Osteocyte (in vitro differentiated cells): ENCODE data around the gene ATP1A3. TPM values are rescaled to one million over a fixed set of nuclear protein-coding genes. Genes with fewer than 3 reads are reported as not detected.

Experiments
- DNase-seq: peaks from one replicate; pipeline ENCODE4 v3.0.0; 2021; ENCODE audit warnings: mixed read lengths; ENCODE audit not compliant: unreplicated experiment; ENCODE audit errors: extremely low spot score
- H3K27ac Mint-ChIP-seq: one replicate; pipeline ENCODE4 v1.8.0; 2021; ENCODE audit warnings: mild to moderate bottlenecking, mixed read lengths; ENCODE audit not compliant: unreplicated experiment
- H3K27me3 Mint-ChIP-seq: one replicate; pipeline ENCODE4 v1.8.0; 2021; ENCODE audit warnings: mixed read lengths; ENCODE audit not compliant: unreplicated experiment
- H3K36me3 Mint-ChIP-seq: one replicate; pipeline ENCODE4 v1.8.0; 2021; ENCODE audit warnings: mixed read lengths; ENCODE audit not compliant: unreplicated experiment
- H3K4me1 Mint-ChIP-seq: one replicate; pipeline ENCODE4 v1.8.0; 2021; ENCODE audit warnings: mixed read lengths; ENCODE audit not compliant: unreplicated experiment
- H3K4me3 Mint-ChIP-seq: one replicate; pipeline ENCODE4 v1.8.0; 2021; ENCODE audit warnings: mild to moderate bottlenecking, moderate library complexity, mixed read lengths; ENCODE audit not compliant: unreplicated experiment
- H3K9me3 Mint-ChIP-seq: one replicate; pipeline ENCODE4 v1.8.0; 2021; ENCODE audit warnings: mixed read lengths; ENCODE audit not compliant: unreplicated experiment
- total RNA-seq: library from RNA; stranded (reverse); gene quantifications from 2 replicates; pipeline ENCODE4 v1.2.1, GENCODE V29; 2021
- TF ChIP-seq, protein P1 (sequence below): fragments of 200-600 bp; sonication (generic); IDR thresholded peaks from 2 replicates; pipeline ENCODE4 v1.5.0; 2021; ENCODE audit warnings: antibody characterized with exemption, mild to moderate bottlenecking, moderate library complexity

ATP1A3 gene
- total RNA-seq, 1 donor from 2014 or later = not detected

DNA sequence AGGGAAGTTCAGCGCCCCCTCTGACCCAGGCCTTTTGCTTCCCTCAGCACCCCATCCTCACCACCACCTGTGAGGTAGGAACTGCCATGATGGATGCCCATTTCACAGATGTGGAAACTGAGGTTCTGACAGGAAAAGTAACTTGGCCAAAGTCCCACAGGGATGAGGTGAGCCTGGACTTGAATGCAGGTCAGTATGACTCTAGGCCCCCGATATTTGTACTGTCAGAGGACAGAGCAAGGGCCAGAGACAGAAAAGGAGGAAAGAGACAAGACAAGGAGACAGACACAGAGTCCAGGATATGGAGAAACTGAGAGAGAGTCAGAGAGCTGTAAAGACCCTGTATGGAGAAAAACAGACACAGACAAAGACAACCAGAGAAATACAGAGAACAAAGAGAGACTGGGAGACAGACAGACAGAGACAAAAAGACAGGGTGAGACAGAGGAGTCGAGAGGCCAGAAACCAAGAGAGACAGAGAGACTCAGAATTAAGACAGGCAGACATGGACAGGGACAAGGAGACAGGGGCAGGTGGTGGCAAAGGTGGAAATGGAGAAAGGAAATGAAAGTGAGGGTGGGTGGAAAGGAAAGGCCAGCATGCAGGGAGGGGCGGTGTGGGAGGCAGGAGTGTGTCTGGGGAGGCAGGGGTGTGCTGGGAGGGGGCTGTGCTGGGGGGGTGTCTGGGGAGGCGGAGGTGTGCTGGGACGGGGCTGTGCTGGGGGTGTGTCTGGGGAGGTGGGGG lies 70.8 kb downstream of the ATP1A3 start:
- peaks cover 2% of the 10 kb centered on the region for H3K4me1 Mint-ChIP-seq
- H3K36me3 Mint-ChIP-seq = no peaks in the 10 kb centered on the region
- no peaks in the 10 kb centered on the region for H3K9me3 Mint-ChIP-seq
- no peak overlapping the region for H3K27ac Mint-ChIP-seq
- DNase-seq = no peak
- TF ChIP-seq, protein P1, sequence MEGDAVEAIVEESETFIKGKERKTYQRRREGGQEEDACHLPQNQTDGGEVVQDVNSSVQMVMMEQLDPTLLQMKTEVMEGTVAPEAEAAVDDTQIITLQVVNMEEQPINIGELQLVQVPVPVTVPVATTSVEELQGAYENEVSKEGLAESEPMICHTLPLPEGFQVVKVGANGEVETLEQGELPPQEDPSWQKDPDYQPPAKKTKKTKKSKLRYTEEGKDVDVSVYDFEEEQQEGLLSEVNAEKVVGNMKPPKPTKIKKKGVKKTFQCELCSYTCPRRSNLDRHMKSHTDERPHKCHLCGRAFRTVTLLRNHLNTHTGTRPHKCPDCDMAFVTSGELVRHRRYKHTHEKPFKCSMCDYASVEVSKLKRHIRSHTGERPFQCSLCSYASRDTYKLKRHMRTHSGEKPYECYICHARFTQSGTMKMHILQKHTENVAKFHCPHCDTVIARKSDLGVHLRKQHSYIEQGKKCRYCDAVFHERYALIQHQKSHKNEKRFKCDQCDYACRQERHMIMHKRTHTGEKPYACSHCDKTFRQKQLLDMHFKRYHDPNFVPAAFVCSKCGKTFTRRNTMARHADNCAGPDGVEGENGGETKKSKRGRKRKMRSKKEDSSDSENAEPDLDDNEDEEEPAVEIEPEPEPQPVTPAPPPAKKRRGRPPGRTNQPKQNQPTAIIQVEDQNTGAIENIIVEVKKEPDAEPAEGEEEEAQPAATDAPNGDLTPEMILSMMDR = no peak
- peaks cover 14% of the 10 kb centered on the region for H3K27me3 Mint-ChIP-seq
- no peak overlapping the region for H3K4me3 Mint-ChIP-seq

GRCh38 chr19:41922585-41922984 lies 71.4 kb downstream of the ATP1A3 start:
- H3K36me3 Mint-ChIP-seq = no peaks in the 10 kb centered on the region

DNA sequence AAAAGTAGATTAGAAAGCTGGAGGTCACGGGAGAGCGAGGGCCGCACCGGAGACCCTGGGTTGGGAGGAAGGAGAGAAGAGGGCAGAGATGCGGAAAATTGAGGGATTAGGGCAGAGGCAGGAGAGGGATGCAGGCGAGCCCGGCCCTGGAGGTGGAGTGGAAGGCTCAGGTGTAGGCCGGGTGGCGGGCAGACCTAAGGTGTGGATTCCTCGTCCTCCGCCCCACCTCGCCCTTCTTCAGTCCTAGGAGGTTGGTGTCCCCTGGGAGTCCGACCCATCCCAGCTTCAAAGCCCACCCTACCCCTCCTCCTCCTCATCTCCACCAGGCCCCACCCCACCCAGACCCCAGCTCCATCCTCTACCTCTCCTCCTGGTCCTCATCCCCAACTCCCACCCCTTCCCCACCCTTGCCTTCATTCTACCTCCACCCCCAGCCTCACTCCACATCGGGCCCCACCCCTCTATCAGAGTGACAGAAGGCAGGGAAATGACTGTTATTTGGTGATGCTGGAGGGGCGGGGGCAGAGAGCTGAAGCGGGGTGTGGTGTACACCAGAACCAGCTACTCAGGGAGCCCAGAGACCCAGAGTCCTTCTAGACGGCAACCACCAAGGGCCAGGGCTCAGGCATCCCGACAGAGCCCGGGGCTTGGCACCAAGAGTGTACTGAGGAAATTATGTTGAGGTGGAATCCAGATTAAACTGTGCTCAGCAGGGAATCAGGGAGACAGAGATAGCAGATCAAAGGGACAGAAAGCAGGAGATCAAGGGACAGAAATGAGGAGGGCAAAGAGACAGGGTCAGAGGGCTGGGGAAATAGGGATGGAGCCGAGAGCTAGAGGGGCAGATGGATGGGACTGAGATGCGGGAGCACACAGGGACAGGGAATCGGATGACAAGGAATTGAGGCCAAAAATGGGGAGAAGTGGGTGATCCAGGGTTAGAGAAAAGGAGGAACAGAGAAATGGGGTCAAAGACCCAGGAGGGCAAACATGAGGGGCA lies 72.2 kb downstream of the ATP1A3 start:
- Mint-ChIP-seq H3K27ac (no peak overlapping the region), H3K27me3 (peaks cover 14% of the 10 kb centered on the region), H3K4me3 (no peak overlapping the region), H3K9me3 (no peaks in the 10 kb centered on the region), H3K36me3 (no peaks in the 10 kb centered on the region), H3K4me1 (no peaks in the 10 kb centered on the region)
- TF ChIP-seq, protein P1 = no peak
- no peak for DNase-seq

More at GRCh38 chr19:41922585-41922984, 71.4 kb downstream of the ATP1A3 start:
- H3K4me1 Mint-ChIP-seq = no peaks in the 10 kb centered on the region
- TF ChIP-seq, protein P1 = no peak
- H3K27me3 Mint-ChIP-seq = peaks cover 14% of the 10 kb centered on the region
- no peak overlapping the region for H3K4me3 Mint-ChIP-seq
- DNase-seq = no peak
- H3K27ac Mint-ChIP-seq = no peak overlapping the region
- H3K9me3 Mint-ChIP-seq = no peaks in the 10 kb centered on the region

GRCh38 chr19:41920882-41921576 lies 73.0 kb downstream of the ATP1A3 start:
- H3K4me3 Mint-ChIP-seq = no peak overlapping the region
- no peaks in the 10 kb centered on the region for H3K4me1 Mint-ChIP-seq
- peaks cover 14% of the 10 kb centered on the region for H3K27me3 Mint-ChIP-seq
- TF ChIP-seq, protein P1 = no peak
- H3K27ac Mint-ChIP-seq = no peak overlapping the region
- no peak for DNase-seq
- no peaks in the 10 kb centered on the region for H3K36me3 Mint-ChIP-seq
- H3K9me3 Mint-ChIP-seq = no peaks in the 10 kb centered on the region
